ENCODE results near the gene VENTX. TPM values are rescaled to one million over a fixed set of nuclear protein-coding genes. Genes with fewer than 3 reads are reported as not detected.
A peak's percentile ranks its signal among the peaks of the same experiment; 100 is the strongest.
"Not testable (repeated sequence)": the region's sequence is repeated elsewhere in the genome, so short reads cannot be mapped to it uniquely, and the experiment has no call there.

VENTX gene
- polyA plus RNA-seq, 3 donors from 2014 or later: 0.24 TPM; not detected in 2

GRCh38 chr10:133264461-133264860, 26.8 kb downstream of the VENTX start:
- Mint-ChIP-seq H3K4me3 (peak overlapping the region in 4 of 5 donors; percentile 33 to 57 (median 44)), H3K36me3 (peaks cover 0 to 6% (median 6%) of the 10 kb centered on the region in 3 donors), H3K9me3 (no peaks in the 10 kb centered on the region), H3K27ac (peak overlapping the region; percentile 16 to 64 (median 44)), H3K27me3 (ENCODE audit: low read depth in 3 of 3) (peaks cover 2 to 13% (median 4%) of the 10 kb centered on the region in 3 donors), H3K4me1 (peaks cover 53 to 57% of the 10 kb centered on the region in 2 donors)
- DNase-seq: peak in 1 of 3 donors; percentile 11

DNA sequence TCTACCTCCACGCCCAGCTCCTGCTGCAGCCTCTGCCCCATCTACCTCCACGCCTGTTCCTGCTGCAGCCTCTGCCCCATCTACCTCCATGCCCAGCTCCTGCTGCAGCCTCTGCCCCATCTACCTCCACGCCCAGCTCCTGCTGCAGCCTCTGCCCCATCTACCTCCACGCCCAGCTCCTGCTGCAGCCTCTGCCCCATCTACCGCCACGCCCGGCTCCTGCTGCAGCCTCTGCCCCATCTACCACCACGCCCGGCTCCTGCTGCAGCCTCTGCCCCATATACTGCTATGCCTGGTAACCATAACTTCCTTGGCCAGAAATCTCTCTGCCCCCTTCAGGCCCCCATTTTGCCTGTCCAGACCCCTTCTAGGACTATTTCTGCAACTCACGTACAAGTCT, 27.4 kb downstream of the VENTX start:
- H3K27me3 Mint-ChIP-seq (ENCODE audit: low read depth in 3 of 3): peaks cover 2 to 11% (median 4%) of the 10 kb centered on the region in 3 donors
- not testable (repeated sequence) for H3K9me3 Mint-ChIP-seq, DNase-seq, H3K36me3 Mint-ChIP-seq
- peak overlapping the region in 1 of 5 donors; percentile 58 for H3K4me3 Mint-ChIP-seq
- H3K27ac Mint-ChIP-seq: peak overlapping the region in 3 of 6 donors; percentile 38 to 64 (median 53)
- H3K4me1 Mint-ChIP-seq: peaks cover 47 to 51% of the 10 kb centered on the region in 2 donors

GRCh38 chr10:133266056-133266795, 28.6 kb downstream of the VENTX start:
- Mint-ChIP-seq H3K27ac (peak overlapping the region in 2 of 6 donors; percentile 38 to 70), H3K4me3 (no peak overlapping the region), H3K27me3 (ENCODE audit: low read depth in 3 of 3) (peaks cover 2 to 5% (median 4%) of the 10 kb centered on the region in 3 donors), H3K36me3 (peaks cover 0 to 6% (median 6%) of the 10 kb centered on the region in 3 donors), H3K9me3 (no peaks in the 10 kb centered on the region), H3K4me1 (peaks cover 35 to 39% of the 10 kb centered on the region in 2 donors)
- no peak for DNase-seq

- peaks cover 0 to 3% (median 2%) of the 10 kb centered on the region in 3 donors for H3K27me3 Mint-ChIP-seq (ENCODE audit: low read depth in 3 of 3)
- H3K4me1 Mint-ChIP-seq: peaks cover 32 to 36% of the 10 kb centered on the region in 2 donors
- DNase-seq: no peak
- no peaks in the 10 kb centered on the region for H3K9me3 Mint-ChIP-seq
- no peak overlapping the region for H3K4me3 Mint-ChIP-seq
- H3K36me3 Mint-ChIP-seq: peaks cover 0 to 6% (median 6%) of the 10 kb centered on the region in 3 donors
- H3K27ac Mint-ChIP-seq: no peak overlapping the region
Observed at GRCh38 chr10:133267293-133267692, 29.6 kb downstream of the VENTX start.

- Mint-ChIP-seq H3K9me3 (no peaks in the 10 kb centered on the region), H3K27me3 (ENCODE audit: low read depth in 3 of 3) (peaks cover 0 to 3% (median 2%) of the 10 kb centered on the region in 3 donors), H3K27ac (no peak overlapping the region), H3K36me3 (peaks cover 0 to 6% (median 6%) of the 10 kb centered on the region in 3 donors), H3K4me3 (no peak overlapping the region), H3K4me1 (peaks cover 27 to 30% of the 10 kb centered on the region in 2 donors)
- no peak for DNase-seq
Observed at GRCh38 chr10:133267829-133268228, 30.2 kb downstream of the VENTX start.

- no peaks in the 10 kb centered on the region for H3K9me3 Mint-ChIP-seq
- no peak overlapping the region for H3K27ac Mint-ChIP-seq
- DNase-seq: no peak
- peaks cover 0 to 3% (median 2%) of the 10 kb centered on the region in 3 donors for H3K27me3 Mint-ChIP-seq (ENCODE audit: low read depth in 3 of 3)
- peaks cover 0 to 6% (median 6%) of the 10 kb centered on the region in 3 donors for H3K36me3 Mint-ChIP-seq
- H3K4me1 Mint-ChIP-seq: peaks cover 22 to 23% of the 10 kb centered on the region in 2 donors
- no peak overlapping the region for H3K4me3 Mint-ChIP-seq
Observed at GRCh38 chr10:133268532-133268931, 30.9 kb downstream of the VENTX start.

- no peak overlapping the region for H3K4me3 Mint-ChIP-seq
- H3K27ac Mint-ChIP-seq: no peak overlapping the region
- peaks cover 14 to 16% of the 10 kb centered on the region in 2 donors for H3K4me1 Mint-ChIP-seq
- peaks cover 0 to 2% (median 2%) of the 10 kb centered on the region in 3 donors for H3K27me3 Mint-ChIP-seq (ENCODE audit: low read depth in 3 of 3)
- no peak for DNase-seq
- no peaks in the 10 kb centered on the region for H3K9me3 Mint-ChIP-seq
- peaks cover 0 to 6% (median 6%) of the 10 kb centered on the region in 3 donors for H3K36me3 Mint-ChIP-seq
Observed at GRCh38 chr10:133269367-133269766, 31.7 kb downstream of the VENTX start.

GRCh38 chr10:133270204-133270603, 32.5 kb downstream of the VENTX start:
- Mint-ChIP-seq H3K27ac (peak overlapping the region in 1 of 6 donors; percentile 24), H3K36me3 (peaks cover 0 to 6% (median 6%) of the 10 kb centered on the region in 3 donors)

DNA sequence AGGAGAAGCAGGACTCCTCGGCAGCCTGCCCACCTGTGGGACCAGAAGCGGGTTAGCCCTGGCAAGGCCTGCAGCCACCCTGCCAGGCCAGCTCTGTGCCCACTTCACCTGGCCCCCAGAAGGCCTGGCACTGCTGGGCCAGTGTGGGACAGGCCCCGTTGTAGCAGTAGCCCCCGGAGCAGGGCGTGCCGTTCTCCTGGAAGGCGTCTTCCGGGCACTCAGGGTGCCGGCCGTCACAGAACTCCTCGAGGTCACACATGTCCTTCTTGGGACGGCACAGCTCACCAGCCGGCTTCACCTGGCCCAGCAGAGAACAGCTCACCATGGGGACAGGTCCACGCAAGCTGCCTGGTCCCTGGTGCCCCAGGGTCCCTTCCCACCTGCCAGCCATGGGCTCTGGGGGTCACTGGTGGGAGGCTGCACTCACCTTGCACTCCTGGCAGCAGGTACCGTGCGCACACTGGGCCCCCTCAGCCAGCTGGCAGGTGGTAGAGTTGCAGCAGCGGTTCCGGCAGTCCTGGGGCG, 33.2 kb downstream of the VENTX start:
- H3K27ac Mint-ChIP-seq: no peak overlapping the region
- H3K9me3 Mint-ChIP-seq: no peaks in the 10 kb centered on the region
- H3K4me1 Mint-ChIP-seq: peaks cover 3 to 10% of the 10 kb centered on the region in 2 donors
- peaks cover 0 to 2% (median 0%) of the 10 kb centered on the region in 3 donors for H3K36me3 Mint-ChIP-seq
- peaks cover 3 to 8% (median 7%) of the 10 kb centered on the region in 3 donors for H3K27me3 Mint-ChIP-seq (ENCODE audit: low read depth in 3 of 3)
- DNase-seq: no peak
- H3K4me3 Mint-ChIP-seq: no peak overlapping the region

More at GRCh38 chr10:133270204-133270603, 32.5 kb downstream of the VENTX start:
- no peaks in the 10 kb centered on the region for H3K9me3 Mint-ChIP-seq
- H3K4me1 Mint-ChIP-seq: peaks cover 9 to 13% of the 10 kb centered on the region in 2 donors
- no peak overlapping the region for H3K4me3 Mint-ChIP-seq
- peaks cover 0 to 5% (median 3%) of the 10 kb centered on the region in 3 donors for H3K27me3 Mint-ChIP-seq (ENCODE audit: low read depth in 3 of 3)
- DNase-seq: no peak

DNA sequence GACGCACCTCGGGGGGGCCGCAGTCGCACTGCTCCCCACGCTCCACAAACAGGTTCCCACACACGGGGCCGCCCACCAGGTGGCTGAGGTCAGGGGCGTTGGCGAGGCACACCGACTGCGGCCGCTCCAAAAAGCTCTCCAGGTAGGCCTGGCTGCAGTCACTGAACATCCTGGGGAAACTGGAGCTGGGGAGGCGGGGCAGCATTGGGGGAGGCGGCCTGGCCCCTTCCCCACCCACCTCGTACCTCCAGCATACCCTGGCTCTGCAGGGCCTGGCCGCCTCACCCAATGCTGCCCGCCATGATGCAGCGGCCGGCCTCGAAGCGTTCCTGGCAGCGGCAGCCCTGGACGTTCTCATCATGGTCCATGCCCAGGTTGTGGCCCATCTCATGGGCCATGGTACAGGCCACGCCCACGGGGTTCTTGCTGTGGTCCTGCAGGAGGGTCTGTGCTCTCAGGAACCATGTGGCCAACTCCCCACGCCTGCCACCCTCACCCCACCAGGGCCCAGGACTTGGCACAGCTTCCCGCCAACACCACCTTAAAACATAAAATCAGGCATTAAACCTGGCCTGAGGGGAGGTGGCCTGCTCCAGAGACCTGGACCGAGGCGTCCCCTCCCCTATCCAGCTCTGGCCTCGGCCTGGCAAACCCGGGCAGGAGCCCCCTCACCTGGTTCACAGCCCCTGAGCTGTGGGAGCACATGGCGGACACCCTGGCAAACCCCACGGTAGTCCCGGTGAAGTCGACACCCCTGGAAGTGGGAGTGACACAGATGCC, 34.1 kb downstream of the VENTX start:
- Mint-ChIP-seq H3K4me1 (peaks cover 0 to 11% of the 10 kb centered on the region in 2 donors), H3K36me3 (no peaks in the 10 kb centered on the region), H3K4me3 (no peak overlapping the region), H3K27ac (peak overlapping the region in 1 of 6 donors; percentile 24), H3K9me3 (no peaks in the 10 kb centered on the region), H3K27me3 (ENCODE audit: low read depth in 3 of 3) (peaks cover 6 to 12% (median 9%) of the 10 kb centered on the region in 3 donors)
- DNase-seq: no peak

GRCh38 chr10:133272301-133272963, 34.8 kb downstream of the VENTX start:
- DNase-seq: no peak
- H3K27me3 Mint-ChIP-seq (ENCODE audit: low read depth in 3 of 3): peaks cover 6 to 14% (median 9%) of the 10 kb centered on the region in 3 donors
- H3K4me1 Mint-ChIP-seq: peaks cover under 1 to 12% of the 10 kb centered on the region in 2 donors
- no peak overlapping the region for H3K4me3 Mint-ChIP-seq
- H3K36me3 Mint-ChIP-seq: no peaks in the 10 kb centered on the region
- no peaks in the 10 kb centered on the region for H3K9me3 Mint-ChIP-seq
- H3K27ac Mint-ChIP-seq: peak overlapping the region in 1 of 6 donors; percentile 51

DNA sequence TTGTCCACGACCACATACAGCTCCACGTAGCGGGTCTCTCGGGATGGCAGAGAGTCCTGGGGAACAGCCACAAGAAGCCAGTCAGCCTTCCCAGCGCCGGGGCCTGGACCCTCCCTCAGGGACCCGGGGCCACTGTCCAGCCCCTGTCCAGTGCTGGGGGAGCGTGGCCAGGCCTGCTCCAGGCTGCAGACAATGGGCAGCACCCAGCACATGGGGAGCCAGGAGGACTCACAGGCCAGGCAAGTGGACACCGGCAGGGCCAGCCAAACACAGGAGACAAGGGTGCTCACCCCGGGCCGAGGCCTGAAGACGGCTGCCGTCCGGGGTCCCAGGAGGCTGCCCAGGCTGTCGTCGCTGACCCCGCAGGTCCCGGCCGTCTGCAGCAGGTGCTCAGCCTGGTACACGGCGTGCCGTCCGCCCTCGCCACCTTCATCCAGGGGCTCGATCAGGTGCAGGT, 35.3 kb downstream of the VENTX start:
- Mint-ChIP-seq H3K27ac (no peak overlapping the region), H3K9me3 (no peaks in the 10 kb centered on the region), H3K4me1 (peaks cover 6 to 17% of the 10 kb centered on the region in 2 donors), H3K27me3 (ENCODE audit: low read depth in 3 of 3) (peaks cover 9 to 19% (median 9%) of the 10 kb centered on the region in 3 donors), H3K4me3 (no peak overlapping the region), H3K36me3 (no peaks in the 10 kb centered on the region)
- no peak for DNase-seq

- Mint-ChIP-seq H3K27me3 (ENCODE audit: low read depth in 3 of 3) (peaks cover 12 to 26% (median 15%) of the 10 kb centered on the region in 3 donors), H3K27ac (no peak overlapping the region), H3K9me3 (no peaks in the 10 kb centered on the region), H3K4me1 (peaks cover 12 to 24% of the 10 kb centered on the region in 2 donors), H3K4me3 (peak overlapping the region in 2 of 5 donors; percentile 21 to 57), H3K36me3 (no peaks in the 10 kb centered on the region)
- no peak for DNase-seq
Observed at GRCh38 chr10:133273534-133274143, 36.0 kb downstream of the VENTX start.
